ENCODE measurements around the gene ZNF292.

The ZNF292 gene

GRCh38 chr6:87214831-87215230 lies 59.5 kb downstream of the ZNF292 start:
- TF ChIP-seq, protein P1, sequence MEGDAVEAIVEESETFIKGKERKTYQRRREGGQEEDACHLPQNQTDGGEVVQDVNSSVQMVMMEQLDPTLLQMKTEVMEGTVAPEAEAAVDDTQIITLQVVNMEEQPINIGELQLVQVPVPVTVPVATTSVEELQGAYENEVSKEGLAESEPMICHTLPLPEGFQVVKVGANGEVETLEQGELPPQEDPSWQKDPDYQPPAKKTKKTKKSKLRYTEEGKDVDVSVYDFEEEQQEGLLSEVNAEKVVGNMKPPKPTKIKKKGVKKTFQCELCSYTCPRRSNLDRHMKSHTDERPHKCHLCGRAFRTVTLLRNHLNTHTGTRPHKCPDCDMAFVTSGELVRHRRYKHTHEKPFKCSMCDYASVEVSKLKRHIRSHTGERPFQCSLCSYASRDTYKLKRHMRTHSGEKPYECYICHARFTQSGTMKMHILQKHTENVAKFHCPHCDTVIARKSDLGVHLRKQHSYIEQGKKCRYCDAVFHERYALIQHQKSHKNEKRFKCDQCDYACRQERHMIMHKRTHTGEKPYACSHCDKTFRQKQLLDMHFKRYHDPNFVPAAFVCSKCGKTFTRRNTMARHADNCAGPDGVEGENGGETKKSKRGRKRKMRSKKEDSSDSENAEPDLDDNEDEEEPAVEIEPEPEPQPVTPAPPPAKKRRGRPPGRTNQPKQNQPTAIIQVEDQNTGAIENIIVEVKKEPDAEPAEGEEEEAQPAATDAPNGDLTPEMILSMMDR (IDR thresholded peaks at IDR 0.05; ENCODE audit: low read depth, low read length) = no peak
- no peak overlapping the region for H3K4me3 ChIP-seq (ENCODE audit: low read depth, low read length)

GRCh38 chr6:87220997-87221396 lies 65.6 kb downstream of the ZNF292 start:
- no peak overlapping the region for H3K4me3 ChIP-seq (ENCODE audit: low read depth, low read length)
- TF ChIP-seq, protein P1 (IDR thresholded peaks at IDR 0.05; ENCODE audit: low read depth, low read length) = no peak

GRCh38 chr6:87222676-87223075 lies 67.3 kb downstream of the ZNF292 start:
- H3K4me3 ChIP-seq (ENCODE audit: low read depth, low read length) = no peak overlapping the region
- TF ChIP-seq, protein P1 (IDR thresholded peaks at IDR 0.05; ENCODE audit: low read depth, low read length) = no peak

DNA sequence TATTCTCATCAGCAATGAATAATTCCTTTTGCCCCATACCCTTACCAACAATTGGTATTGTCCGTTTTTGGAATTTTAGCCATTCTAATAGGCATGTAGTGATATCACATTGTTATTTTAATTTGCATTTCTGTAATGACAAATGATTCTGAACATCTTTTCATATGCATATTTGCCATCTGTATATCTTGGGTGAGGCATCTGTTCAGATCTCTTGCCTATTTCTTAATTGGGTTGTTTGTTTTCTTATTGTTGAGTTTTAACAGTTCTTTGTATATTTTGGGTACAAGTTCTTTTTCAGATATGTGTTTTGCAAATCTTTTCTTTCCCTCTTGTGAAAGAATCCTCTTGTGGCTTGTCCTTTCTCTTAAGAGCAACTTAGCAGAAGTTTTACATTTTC lies 69.6 kb downstream of the ZNF292 start:
- TF ChIP-seq, protein P1 (IDR thresholded peaks at IDR 0.05; ENCODE audit: low read depth, low read length) = no peak
- no peak overlapping the region for H3K4me3 ChIP-seq (ENCODE audit: low read depth, low read length)

DNA sequence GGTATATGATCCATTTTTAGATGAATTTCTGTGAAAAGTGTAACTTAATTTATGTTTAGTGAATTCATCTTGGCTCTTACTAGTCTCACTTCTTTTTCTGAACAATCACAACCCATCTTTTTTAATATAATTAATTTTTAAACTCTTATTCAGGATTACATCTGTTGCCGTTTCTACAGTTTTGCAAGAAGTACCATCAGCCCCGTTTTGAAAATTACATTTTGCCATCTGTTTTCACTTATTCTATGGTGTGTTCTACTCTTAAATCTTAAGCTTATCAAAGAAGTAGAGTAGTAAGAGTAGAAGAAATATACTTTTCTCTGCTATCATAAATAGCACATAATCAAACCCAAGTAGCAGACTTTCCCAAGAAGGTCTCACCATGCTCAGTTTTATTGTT lies 70.1 kb downstream of the ZNF292 start:
- TF ChIP-seq, protein P1 (IDR thresholded peaks at IDR 0.05; ENCODE audit: low read depth, low read length) = no peak
- H3K4me3 ChIP-seq (ENCODE audit: low read depth, low read length) = no peak overlapping the region

GRCh38 chr6:87225937-87226336 lies 70.6 kb downstream of the ZNF292 start:
- TF ChIP-seq, protein P1 (IDR thresholded peaks at IDR 0.05; ENCODE audit: low read depth, low read length) = no peak

DNA sequence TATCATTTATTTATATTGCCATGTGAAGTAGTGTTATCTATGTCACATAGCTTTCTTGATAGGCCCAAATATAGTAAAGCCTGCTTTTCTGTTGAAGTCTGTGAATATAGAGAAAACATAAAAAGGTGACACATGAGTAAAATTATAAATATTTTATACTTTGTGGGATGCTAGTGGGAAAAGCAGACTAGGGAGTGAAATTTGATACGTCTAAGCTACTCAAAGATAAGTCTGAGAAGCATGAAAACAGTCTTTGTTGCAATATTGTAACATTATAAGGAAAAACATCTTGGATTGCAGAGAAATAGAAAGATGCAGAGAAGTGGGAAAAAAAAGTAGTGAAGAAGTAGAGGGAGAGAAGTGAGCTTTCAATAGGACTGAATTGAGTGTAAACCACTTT lies 75.4 kb downstream of the ZNF292 start:
- TF ChIP-seq, protein P1 (IDR thresholded peaks at IDR 0.05; ENCODE audit: low read depth, low read length) = no peak

More at GRCh38 chr6:87225937-87226336, 70.6 kb downstream of the ZNF292 start:
- H3K4me3 ChIP-seq (ENCODE audit: low read depth, low read length) = no peak overlapping the region

More for the DNA sequence above, 75.4 kb downstream of the ZNF292 start:
- H3K4me3 ChIP-seq (ENCODE audit: low read depth, low read length) = no peak overlapping the region
